LNCAP (cell line): Measurements from ENCODE around the gene EPB41L4A.

ENCODE experiments used
- TF ChIP-seq, protein P1 (sequence below): fragments of 450-650 bp; IDR thresholded peaks from 2 replicates; pipeline ENCODE4 v1.5.1; 2017; ENCODE audit warnings: mild to moderate bottlenecking

Gene EPB41L4A

DNA sequence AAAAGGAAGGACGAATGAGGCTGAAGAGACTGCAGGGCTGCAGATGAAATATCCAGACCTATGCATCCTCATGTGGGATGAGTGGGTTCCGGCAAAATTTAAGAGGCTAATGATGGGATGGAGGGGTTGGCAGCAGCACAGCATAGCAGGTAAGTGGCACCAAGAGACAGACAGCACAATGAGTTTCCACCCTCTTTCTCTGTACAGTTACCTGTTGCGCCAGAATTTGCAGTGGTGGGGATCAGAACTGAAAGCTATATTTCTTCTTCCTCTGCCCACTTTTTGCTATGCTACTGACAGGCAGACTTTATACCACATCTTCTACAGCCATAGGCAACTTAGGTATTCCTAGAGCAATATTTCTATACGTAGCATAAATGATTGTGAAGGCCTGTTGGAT lies 227.0 kb downstream of the EPB41L4A start:
- TF ChIP-seq, protein P1, sequence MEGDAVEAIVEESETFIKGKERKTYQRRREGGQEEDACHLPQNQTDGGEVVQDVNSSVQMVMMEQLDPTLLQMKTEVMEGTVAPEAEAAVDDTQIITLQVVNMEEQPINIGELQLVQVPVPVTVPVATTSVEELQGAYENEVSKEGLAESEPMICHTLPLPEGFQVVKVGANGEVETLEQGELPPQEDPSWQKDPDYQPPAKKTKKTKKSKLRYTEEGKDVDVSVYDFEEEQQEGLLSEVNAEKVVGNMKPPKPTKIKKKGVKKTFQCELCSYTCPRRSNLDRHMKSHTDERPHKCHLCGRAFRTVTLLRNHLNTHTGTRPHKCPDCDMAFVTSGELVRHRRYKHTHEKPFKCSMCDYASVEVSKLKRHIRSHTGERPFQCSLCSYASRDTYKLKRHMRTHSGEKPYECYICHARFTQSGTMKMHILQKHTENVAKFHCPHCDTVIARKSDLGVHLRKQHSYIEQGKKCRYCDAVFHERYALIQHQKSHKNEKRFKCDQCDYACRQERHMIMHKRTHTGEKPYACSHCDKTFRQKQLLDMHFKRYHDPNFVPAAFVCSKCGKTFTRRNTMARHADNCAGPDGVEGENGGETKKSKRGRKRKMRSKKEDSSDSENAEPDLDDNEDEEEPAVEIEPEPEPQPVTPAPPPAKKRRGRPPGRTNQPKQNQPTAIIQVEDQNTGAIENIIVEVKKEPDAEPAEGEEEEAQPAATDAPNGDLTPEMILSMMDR = no peak

- TF ChIP-seq, protein P1 = no peak
These were observed 229.7 kb downstream of the EPB41L4A start for GRCh38 chr5:112189391-112189790.

DNA sequence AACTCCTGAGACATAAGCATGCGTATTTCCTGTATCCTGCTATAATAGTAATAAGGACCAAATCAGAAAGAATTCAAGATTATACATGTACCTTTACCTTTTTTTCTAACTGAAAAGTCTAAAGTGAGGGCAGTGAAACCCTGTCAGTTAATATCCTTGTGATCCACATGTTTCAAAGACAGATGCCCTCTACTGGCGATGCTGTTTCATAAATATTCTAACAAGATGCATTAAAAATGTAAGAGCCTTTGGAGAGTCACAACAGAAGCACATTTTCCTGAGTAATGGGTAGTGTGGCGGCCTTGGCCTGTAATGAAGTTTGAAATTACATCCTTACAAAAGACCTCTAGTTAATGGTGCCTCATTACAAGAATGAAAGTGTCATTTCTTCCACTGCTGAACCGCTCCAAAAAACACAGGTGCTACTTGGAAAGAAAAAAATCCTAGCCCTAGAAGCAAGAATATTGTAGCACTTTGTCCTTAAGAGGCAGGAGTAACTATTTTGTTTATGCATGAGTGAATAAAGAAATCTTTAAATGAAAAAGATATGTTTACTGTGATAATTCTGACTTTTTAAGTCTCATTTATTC lies 232.6 kb downstream of the EPB41L4A start:
- TF ChIP-seq, protein P1 = peak; percentile 76

- TF ChIP-seq, protein P1 = no peak
These were observed 235.2 kb downstream of the EPB41L4A start for GRCh38 chr5:112183874-112184273.

GRCh38 chr5:112183103-112183711 lies 235.9 kb downstream of the EPB41L4A start:
- TF ChIP-seq, protein P1 = no peak

DNA sequence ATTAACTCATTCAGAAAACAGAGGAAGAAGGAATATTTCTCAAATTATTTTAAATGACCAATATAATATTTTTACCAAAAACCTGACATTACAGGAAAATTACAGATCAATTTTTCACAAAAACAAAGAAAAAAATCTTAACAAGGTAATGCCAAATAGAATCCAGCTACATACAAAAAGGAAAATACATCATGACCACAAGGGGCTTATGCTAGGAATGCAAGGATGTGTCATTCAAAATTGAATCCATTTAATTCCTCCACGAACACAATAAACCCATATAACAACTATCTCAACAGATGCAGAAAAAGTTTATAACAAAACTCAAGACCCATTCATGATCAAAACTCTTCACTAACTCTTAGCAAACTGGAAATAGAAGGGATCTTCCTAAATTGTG lies 239.8 kb downstream of the EPB41L4A start:
- TF ChIP-seq, protein P1 = no peak

GRCh38 chr5:112174959-112175594 lies 244.0 kb downstream of the EPB41L4A start:
- TF ChIP-seq, protein P1 = peak; percentile 69
